ENCODE results near the gene TLE6.
"Not testable (repeated sequence)": the region's sequence is repeated elsewhere in the genome, so short reads cannot be mapped to it uniquely, and the experiment has no call there.

The TLE6 gene

DNA sequence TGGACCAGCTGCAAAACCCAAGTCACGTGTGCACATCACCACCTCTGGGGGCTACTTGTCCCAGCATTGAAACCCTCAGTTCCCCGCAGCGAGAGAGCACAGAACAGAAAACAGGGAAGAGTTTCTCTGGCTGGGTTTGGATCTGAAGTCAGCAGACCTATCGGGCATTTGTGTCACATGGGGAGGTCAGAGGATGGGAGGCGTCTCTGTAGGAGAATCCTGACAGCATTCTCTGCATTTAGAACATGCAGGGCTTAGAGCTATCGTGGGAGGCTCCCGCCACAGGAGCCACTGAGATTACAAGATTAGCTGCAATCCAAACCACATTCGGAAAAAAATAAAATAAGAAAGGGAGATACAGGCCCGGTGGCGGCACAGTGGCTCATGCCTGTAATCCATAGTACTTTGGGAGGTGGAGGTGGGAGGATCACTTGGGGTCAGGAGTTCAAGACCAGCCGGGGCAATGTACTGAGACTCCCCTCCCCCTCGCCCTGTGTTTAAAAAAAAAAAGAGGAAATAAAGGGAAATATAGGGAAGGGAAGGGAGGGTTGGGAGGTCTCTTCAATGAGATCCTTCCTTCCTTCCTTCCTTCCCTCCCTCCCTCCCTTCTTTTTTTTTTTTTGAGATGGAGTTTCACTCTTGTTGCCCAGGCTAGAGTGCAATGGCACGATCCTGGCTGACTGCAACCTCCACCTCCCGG is 2.9 kb upstream of the TLE6 start:
- DNase-seq: no peak

DNA sequence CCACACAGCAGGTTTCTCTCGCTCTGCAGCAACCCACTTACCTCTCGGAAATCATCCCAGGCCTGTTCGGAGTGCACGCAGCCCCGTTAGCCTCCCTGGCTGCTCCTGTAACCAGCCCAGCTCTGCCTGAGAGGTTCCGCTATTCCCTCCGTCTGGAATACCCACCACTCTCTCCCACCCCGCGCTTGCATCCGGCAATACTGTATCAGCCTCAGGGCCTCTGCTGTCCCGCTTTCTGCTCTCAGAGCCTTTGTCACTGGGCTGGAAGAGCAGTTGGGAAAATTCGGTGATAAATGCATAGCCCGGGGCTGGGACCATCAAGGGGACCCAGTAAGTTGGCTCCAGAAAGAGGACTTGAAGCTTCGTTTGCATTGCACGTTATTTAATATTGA is 759 bp upstream of the TLE6 start:
- peak; percentile 17 for DNase-seq

DNA sequence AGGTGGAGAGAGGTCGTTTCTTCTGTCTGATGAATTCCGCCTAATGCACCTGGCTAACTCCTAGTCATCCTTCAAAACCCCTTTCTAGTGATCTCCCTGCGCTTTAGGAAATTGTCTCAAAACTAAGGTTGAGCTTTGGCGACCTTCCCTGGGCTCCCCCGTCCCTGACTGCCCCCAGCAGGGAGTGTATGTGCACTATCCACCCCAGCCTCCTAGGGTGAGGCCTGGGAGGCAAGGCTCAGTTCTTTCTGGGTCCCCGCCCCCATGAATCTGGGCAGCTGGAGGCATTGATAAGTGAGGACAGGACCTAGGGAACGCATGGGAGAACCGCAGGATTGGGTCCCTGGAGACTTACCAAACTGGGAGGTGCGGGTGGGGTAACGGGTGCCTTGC is 378 bp downstream of the TLE6 start:
- DNase-seq: peak; percentile 32

- no peak for DNase-seq
Observed at GRCh38 chr19:2978166-2978767, 903 bp downstream of the TLE6 start.

DNA sequence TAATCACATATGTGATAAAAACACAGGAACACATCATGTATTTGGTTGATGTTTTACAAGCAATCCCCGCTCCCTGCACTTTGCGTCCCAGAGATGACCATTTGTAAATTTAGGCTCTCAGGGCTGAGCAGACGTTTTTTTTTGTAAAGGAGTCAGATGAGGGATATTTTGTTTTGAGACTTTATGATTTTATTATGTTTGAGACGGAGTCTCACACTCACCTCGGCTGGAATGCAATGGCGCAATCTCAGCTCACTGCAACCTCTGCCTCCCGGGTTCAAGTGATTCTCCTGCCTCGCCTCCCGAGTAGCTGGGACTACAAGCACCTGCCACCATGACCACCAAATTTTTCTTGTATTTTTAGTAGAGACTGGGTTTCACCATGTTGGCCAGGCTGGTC is 1.4 kb downstream of the TLE6 start:
- DNase-seq: no peak

GRCh38 chr19:2981898-2982297 is 4.5 kb downstream of the TLE6 start:
- DNase-seq: no peak

DNA sequence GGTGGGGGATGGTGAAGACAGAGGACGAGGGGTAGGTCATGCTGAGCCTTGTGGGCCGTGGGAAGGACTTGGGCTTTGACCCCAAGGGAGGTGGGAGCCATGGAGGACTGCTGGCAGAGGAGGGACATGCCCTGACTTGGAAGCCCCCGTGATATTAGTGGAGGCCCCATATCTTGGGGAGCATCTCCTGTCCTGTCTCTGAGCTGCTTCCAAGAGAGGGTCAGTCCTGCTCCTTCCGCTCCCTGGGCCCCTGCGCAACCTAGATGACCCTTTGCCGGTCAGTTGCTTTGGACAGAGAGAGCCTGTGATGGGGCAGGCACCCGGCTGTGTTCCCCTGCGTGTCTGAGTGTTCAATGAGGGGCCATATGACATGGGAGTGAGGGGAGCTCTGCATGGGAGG is 5.2 kb downstream of the TLE6 start:
- DNase-seq: no peak

DNA sequence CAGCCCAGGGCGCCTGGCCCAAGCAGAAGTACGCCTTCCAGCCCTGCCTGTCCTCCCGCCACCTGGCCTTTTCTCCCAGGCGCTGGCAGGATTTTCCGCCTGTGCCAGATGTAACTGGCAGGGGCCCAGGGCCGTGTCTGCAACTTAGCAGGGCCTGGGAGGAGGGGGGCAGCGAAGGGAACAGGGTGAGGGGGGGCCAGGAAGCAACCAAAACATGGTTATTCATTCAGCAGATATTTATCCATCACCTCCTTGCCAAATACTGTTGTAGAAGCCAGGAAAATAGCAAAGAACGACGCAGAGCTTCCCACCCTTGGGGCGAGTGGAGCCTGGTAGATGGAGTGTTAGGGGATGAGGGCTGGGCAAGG is 5.6 kb downstream of the TLE6 start:
- peak; percentile 88 for DNase-seq

GRCh38 chr19:2983351-2984214 is 6.2 kb downstream of the TLE6 start:
- DNase-seq: peak; percentile 97

DNA sequence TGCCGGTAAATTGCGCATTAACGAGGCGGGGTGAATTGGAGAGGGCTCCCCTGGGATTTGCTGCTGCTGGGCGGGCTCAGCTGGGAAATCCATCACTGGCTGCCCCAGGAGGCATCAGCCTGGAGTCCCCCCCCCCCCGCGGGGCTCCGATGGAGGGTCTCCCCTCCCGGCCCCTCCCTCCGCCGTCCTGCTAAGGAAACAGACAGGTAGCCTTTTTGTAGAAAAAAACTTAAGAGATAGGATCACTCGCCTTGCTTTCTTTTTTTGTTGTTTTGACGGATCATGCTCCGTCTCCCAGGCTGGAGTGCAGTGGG is 6.8 kb downstream of the TLE6 start:
- DNase-seq: no peak

- no peak for DNase-seq
Observed at GRCh38 chr19:2986951-2987524, 9.7 kb downstream of the TLE6 start.

DNA sequence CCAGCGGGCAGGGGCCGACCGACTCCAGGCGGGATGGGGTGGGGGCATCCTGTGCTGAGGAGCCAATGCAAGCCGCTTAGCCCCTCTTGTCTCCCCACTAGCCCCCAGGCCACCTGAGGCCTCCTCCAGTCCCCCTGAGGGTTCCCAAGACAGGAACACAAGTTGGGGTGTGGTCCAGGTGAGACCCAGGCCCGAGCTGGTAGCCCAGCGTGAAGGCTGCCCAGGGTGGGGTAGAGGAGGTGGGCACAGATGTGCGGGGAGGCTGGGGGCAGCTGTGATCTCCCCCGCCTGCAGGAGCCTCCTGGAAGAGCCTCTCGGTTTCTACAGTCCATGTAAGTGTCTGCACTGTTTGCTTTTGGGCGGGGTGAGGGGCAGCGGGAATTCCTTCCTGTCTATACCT is 10.4 kb downstream of the TLE6 start:
- DNase-seq: no peak

DNA sequence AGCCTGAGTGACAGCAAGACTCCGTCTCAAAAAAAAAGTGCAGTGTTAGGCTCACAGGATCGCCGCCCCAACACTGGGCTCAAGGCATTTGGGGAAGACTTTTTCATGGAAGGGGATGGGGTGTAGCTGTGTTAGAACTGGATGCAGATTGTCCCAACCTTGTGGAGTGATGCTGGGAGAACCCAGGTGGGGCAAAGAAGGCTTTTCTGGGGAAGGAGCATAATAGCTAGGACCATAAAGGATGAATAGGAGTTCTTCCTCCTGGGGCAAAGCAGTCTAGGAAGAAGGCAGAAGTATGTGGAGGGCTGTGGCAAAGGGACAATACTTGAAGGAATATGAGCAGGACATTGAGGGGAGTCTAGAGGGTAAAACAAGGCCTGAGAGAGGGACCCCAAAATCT is 11.2 kb downstream of the TLE6 start:
- DNase-seq: no peak

DNA sequence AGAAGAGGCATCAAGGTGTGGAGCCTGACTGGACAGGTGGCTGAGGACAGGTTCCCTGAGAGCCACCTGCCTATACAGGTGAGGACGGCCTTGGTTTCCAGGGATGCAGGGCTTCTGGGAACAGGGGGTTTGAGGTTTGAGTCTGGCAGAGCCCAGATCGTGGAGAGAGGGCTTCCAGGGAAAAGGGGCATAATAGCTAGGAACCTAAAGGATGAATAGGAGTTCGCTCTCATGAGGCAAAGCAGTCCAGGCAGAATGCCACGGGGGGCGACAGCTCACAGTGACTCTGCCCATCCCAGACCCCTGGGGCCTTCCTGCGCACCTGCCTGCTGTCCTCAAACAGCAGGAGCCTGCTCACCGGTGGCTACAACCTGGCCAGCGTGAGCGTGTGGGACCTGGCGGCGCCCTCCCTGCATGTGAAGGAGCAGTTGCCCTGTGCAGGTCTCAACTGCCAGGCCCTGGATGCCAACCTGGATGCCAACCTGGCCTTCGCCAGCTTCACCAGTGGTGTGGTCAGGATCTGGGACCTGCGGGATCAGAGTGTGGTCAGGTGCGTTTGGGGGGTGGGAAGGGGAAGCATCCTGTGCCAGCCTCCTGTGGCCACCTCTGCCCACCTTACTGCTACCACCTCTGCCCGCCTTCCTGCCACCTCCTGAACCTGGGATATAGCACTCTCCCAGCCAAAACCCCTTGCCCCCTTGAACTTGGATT is 12.0 kb downstream of the TLE6 start:
- no peak for DNase-seq

DNA sequence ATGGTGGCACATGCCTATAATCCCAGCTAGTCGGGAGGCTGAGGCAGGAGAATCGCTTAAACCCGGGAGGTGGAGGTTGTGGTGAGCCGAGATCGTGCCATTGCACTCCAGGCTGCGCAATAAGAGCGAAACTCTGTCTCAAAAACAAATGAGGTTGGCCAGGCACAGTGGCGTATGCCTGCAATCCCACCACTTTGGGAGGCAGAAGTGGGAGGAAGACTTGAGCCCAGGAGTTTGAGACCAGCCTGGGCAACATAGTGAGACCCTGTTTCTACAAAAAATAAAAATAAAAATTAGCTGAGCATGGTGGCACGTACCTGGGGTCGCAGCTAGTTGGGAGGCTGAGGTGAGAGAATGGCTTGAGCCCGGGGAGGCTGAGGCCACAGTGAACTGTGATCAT is 15.0 kb downstream of the TLE6 start:
- not testable (repeated sequence) for DNase-seq

DNA sequence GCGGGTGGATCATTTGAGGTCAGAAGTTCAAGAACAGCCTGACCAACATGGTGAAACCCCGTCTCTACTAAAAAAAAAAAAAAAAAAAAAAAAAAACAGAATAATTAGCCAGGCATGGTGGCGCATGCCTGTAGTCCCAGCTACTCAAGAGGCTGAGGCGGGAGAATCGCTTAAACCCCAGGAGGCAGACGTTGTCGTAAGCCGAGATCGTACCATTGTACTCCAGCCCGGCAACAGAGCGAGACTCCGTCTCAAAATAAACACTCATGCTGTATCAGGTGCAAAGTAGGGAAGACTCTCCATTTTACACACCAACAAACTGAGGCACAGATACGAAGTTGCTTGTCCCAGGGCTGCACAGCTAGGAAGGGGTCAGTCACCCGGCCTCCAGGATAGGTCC is 15.6 kb downstream of the TLE6 start:
- DNase-seq: peak; percentile 39

DNA sequence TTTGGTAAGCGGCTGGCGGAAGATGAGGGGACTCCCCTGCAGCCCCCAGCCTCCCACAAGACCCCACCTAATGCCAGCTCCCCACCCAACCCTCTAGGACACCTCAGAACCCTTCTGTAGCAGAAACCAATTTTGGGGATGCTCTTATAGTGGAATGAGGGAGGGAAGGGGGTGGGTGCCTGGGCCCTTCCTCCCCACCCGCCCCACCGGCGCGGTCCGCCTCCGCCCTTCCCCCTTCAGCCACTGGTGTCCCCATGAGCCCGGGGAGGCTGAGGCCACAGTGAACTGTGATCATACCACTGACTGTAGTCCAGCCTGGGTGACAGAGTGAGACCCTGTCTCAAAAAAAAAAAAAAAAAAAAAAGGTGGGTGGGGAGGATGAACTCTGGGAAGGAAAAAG is 16.2 kb downstream of the TLE6 start:
- DNase-seq: no peak

GRCh38 chr19:2994588-2995131 is 17.3 kb downstream of the TLE6 start:
- no peak for DNase-seq

DNA sequence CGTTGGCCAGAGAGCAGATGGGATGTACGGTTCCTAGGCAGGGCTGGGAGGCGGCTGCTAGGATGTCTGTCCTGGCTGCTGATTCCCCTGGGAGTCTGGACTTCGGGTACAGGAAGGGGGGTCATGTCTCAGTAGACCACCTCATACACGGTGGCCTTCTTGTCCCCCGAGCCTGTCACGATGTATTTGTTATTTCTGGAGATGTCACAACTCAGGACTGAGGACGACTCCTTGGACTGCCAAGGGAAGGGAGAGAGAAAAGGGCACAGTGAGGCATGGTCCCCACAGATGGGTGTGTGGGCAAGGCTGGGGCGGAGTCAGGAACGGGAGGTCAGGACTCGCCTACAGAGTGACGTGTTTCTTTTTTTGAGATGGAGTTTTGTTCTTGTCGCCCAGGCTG is 20.4 kb downstream of the TLE6 start:
- DNase-seq: no peak

DNA sequence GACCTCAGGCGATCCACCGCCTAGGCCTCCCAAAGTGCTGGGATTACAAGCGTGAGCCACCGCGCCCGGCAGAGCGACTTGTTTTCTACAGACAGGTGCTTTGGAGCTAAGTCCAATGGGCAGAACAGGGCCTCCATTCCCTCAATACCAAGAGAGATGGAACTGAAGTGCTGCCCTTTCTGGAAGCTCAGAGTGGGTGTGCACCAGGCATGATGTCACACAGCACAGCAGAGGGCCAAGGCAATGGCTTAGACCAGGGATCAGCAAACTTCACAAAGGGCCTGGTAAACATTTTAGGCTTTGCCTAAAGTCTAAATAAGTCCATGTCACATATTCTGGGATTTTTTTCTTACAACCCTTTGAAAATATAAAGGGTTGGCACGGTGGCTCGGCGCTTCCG is 21.3 kb downstream of the TLE6 start:
- no peak for DNase-seq

GRCh38 chr19:3001235-3001800 is 24.0 kb downstream of the TLE6 start:
- no peak for DNase-seq

GRCh38 chr19:3003046-3003445 is 25.7 kb downstream of the TLE6 start:
- no peak for DNase-seq

DNA sequence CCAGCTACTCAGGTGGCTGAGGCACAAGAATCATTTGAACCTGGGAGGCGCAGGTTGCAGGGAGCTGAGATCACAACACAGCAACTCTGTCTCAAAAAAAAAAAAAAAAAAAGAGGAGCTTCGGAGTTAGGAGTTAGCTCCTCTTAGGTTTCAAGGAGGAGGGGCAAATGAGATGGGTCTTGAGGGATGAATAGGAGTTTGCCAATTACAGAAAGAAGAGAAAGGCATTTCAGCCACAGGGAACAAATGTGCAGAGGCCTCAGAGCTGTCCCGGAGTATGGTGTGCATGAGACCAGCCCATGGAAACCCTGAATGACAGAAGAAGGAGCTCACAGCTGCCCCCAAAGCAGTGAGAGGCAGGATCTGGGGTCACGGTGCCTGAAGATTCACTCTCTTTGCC is 27.2 kb downstream of the TLE6 start:
- DNase-seq: no peak
